ENCODE data around the gene KLF4.

The KLF4 gene

DNA sequence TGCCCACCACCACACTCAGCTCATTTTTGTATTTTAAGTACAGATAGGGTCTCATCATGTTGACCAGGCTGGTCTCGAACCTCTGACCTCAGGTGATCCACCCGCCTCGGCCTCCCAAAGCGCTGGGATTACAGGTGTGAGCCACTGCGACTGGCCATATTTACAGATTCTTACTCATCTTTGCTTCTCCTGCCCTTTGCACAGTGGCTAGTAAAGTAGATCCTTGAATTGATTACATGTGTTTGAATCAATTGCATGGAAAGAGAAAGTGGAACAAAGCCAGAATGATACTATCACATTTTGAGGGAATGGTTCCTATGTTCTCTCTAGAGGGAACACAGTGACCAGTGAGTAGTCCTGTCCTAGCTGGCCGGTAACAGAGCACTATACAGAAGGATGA lies 15.4 kb downstream of the KLF4 start:
- no peak overlapping the region for H3K4me3 Mint-ChIP-seq
- no peak for DNase-seq (ENCODE audit: low spot score in 2 of 2)
- no peaks in the 10 kb centered on the region for H3K4me1 Mint-ChIP-seq
- ATAC-seq: no peak
- H3K9me3 Mint-ChIP-seq: no peaks in the 10 kb centered on the region
- no peak overlapping the region for H3K27ac Mint-ChIP-seq
- H3K36me3 Mint-ChIP-seq: no peaks in the 10 kb centered on the region

DNA sequence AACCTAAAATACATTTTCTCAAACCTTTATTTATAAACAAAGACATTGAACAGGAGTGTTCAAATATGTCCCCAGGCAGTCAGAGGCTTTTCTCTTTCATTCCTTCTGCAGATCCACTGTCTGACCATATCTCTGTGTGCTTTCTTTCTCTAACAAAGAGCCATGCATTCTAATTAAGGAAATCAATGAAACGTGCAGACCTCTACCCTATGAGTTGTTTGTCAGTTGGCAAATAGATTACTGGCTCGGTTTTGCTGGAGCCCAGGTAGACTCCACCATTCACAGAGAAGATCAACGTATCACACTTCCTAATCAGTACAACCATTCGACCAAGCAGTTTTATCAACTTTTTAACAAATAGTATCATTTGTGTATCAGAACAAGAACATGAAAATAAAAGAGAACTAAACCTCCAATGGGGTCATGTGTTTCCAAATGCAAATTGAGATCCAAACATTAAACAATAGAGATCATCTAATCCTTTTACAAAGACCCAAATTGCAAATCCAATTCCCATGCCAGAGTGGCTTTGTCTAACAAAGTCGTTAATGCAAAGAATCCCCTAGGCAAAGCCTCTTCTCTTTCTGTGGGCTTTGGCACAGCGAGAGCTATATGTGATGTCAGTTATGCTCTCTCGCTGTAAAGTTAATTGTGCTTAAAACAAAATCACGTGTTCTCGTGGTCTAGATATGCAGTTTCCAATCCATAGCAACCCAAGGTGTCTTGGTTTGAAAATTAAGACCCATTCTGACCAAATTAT lies 16.8 kb downstream of the KLF4 start:
- H3K27ac Mint-ChIP-seq: no peak overlapping the region
- no peak overlapping the region for H3K4me3 Mint-ChIP-seq
- H3K4me1 Mint-ChIP-seq: no peaks in the 10 kb centered on the region
- ATAC-seq: no peak
- no peaks in the 10 kb centered on the region for H3K9me3 Mint-ChIP-seq
- DNase-seq (ENCODE audit: low spot score in 2 of 2): no peak
- H3K36me3 Mint-ChIP-seq: no peaks in the 10 kb centered on the region

DNA sequence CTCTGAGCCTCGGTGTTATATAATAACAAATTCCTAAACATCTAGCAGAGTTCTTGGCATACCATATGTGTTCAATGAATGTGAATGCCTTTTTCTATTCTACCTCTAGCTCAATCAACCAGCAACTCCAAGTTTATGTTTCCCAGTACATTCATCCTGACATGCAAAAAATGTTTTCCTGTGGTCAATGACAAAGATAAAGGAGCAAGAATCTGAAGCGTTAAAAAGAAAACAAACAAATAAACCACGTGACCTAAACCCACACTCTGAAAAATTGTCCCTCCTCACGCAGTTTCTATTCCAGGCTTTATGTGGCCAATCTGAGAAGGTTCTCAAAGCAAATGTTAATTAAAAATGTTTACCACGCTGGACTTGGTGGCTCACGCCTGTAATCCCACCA lies 18.0 kb downstream of the KLF4 start:
- Mint-ChIP-seq H3K4me3 (no peak overlapping the region), H3K27ac (no peak overlapping the region), H3K4me1 (no peaks in the 10 kb centered on the region), H3K9me3 (no peaks in the 10 kb centered on the region), H3K36me3 (no peaks in the 10 kb centered on the region)
- DNase-seq (ENCODE audit: low spot score in 2 of 2) (no peak), ATAC-seq (no peak)

DNA sequence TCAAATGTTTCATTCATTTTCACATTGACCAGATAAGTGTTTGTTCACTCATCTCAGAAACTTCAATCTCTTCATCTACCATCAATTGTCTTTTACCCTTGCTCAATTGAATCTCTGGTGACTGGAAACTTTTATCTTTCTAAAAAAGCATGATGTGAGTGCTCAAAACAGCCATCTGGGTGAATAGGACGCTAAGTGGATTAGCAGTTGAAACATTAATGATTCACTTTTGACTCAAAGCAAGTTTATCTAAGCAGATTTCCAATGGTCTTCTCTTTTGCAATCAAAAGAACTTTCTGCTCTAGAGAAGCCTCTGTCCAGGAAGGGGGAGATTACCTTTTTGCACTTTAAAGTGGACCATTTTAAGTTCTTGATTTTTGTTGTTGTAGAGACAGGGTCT lies 22.2 kb downstream of the KLF4 start:
- Mint-ChIP-seq H3K9me3 (no peaks in the 10 kb centered on the region), H3K4me1 (no peaks in the 10 kb centered on the region), H3K4me3 (no peak overlapping the region), H3K27ac (no peak overlapping the region), H3K36me3 (no peaks in the 10 kb centered on the region)
- ATAC-seq (no peak), DNase-seq (ENCODE audit: low spot score in 2 of 2) (no peak)

DNA sequence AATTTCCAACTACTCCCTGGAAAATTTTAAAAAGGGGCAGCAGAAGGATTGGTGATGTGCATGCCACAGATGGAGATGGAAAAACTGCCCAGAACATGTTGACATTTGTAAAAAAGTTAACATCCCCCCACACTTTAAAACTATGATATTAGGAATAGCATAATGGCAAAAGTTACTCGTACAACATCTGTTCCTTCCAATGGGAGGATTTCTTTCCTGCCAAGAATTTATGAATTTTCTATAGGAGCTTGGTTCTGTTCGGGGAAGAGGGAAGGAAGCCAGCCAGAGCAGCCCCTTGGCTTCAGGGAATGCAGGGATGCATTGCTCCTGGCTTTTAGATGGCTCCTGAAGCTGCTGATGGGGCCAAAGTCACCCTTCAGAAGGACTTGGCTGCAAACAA lies 22.7 kb downstream of the KLF4 start:
- no peaks in the 10 kb centered on the region for H3K36me3 Mint-ChIP-seq
- H3K4me1 Mint-ChIP-seq: no peaks in the 10 kb centered on the region
- H3K4me3 Mint-ChIP-seq: no peak overlapping the region
- no peaks in the 10 kb centered on the region for H3K9me3 Mint-ChIP-seq
- DNase-seq (ENCODE audit: low spot score in 2 of 2) (no peak), ATAC-seq (no peak)
- H3K27ac Mint-ChIP-seq: no peak overlapping the region

DNA sequence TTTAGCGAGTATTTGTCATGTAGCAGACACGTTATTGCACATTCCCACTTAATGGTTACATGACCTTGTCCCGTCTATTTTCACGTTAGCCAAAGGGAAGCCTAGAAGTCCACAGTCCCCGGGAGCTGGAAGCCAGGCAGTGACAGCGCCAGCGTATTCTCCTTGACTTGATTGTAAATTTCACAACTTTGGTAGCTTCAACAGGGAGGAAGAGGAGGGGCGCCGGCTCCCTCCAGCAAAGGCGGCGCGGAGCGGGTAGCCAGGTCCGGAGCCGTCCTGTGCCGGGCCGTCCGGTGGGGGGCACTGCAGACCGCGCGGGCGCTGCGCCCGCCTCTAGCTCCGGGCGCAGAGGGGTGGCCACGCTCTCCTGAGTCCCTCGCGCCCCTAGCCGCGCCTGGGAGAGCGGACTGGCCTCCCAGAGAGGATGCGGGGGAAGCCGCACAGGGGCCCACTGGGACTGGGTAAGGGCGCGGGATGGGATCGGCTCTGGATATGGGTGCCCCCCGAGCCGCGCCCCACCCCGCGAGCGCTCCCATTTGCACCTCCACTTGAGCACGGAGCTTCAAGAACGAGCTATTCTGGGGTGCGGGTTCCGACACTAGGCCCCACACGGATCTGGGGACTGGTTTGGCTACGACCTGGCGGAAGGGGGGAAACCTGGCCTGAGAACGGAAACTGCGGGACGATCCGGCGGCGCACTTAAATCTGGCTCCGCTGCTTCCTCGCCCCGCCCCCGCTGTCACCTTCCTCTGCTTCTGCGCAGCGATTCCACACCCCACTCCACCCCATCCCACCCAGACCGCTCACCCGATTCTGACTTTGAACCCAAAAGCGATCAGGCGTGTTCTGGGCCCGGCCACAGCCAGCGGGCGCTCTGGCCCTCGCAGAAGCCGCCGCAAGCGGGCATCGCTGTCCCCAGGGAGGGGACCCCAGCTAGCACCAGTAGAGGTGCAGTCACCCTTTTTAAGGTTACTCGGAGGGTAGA lies 23.8 kb downstream of the KLF4 start:
- Mint-ChIP-seq H3K4me3 (no peak overlapping the region), H3K4me1 (no peaks in the 10 kb centered on the region), H3K9me3 (no peaks in the 10 kb centered on the region), H3K36me3 (no peaks in the 10 kb centered on the region), H3K27ac (no peak overlapping the region)
- DNase-seq (ENCODE audit: low spot score in 2 of 2): peak in 1 of 2 donors; percentile 52
- peak; percentile 74 for ATAC-seq

DNA sequence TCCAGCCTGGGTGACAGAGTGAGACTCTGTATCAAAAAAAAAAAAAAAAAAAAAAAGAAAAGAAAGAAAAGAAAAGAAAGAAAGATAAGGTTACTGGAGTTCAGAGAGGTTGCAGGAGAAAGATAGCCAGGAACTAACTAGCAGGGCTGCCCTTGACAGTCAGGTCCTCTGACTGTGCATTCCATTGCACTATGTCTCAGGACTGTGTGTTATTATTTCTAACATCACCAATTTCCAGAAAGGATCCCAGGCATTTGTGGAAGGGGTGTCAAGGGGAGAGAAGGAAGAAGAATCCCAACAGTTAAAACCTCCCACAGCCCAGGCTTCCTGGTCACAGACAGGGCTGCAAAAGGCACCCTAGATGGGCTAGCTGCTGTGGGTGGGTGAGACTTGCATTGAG lies 25.1 kb downstream of the KLF4 start:
- no peaks in the 10 kb centered on the region for H3K9me3 Mint-ChIP-seq
- ATAC-seq (no peak), DNase-seq (ENCODE audit: low spot score in 2 of 2) (no peak)
- H3K27ac Mint-ChIP-seq: no peak overlapping the region
- no peaks in the 10 kb centered on the region for H3K36me3 Mint-ChIP-seq
- no peak overlapping the region for H3K4me3 Mint-ChIP-seq
- H3K4me1 Mint-ChIP-seq: no peaks in the 10 kb centered on the region

DNA sequence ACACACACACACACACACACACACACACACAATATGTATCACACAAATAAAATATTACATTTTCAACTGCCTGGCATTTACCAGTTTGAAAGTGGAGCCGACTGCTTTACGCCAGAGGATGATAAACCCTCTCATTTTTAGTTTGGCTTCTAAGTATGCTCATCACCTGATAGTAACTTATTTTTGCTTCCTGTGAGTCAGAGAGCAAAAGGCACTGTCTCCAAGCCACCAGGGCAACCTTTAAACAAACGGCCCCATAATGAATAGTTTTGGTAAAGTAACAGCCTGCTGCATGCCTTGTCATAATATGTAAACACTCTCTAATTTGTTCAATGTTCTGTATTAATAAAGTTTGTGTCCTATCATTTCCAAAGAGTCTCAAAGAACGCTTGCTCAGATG lies 26.9 kb downstream of the KLF4 start:
- DNase-seq (ENCODE audit: low spot score in 2 of 2) (no peak), ATAC-seq (no peak)
- H3K4me1 Mint-ChIP-seq: no peaks in the 10 kb centered on the region
- no peak overlapping the region for H3K27ac Mint-ChIP-seq
- no peaks in the 10 kb centered on the region for H3K9me3 Mint-ChIP-seq
- H3K4me3 Mint-ChIP-seq: no peak overlapping the region
- no peaks in the 10 kb centered on the region for H3K36me3 Mint-ChIP-seq

DNA sequence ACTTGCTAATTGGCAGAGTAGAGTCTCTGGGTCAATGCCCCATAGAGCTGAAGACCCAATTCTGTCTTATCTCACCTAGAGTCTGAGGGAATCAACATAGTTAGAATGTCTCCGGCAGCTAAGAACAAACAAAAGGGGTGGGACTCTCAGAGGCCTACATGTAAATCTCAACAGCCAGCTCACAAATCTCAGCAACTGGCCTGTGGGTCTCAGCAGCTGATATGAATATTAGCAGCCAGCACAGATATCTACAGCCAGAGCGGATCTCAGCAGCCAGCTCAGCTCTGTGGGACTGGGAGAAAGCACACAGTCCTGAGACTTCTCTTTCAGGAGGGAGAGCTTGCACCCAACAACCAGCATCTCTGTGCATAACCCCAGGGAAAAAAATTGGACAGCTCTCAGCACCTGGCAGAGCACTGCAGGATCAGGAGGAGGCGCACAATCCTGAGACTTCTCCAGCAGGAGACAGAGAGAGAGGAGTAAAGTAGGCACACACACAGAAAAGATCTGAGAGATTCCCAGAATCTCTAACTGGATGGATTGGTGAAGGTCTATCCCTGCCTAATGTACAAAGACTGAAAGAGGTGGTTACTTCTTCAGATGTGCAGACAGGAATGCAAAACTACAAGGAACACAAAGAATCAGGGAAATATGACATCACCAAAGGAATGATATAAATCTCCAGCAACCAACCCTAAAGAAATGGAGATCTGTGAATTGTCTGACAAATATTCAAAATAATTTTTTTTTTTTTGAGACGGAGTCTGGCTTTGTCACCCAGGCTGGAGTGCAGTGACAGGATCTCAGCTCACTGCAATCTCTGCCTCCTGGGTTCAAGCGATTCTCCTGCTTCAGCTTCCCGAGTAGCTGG lies 29.2 kb downstream of the KLF4 start:
- no peaks in the 10 kb centered on the region for H3K9me3 Mint-ChIP-seq
- no peak overlapping the region for H3K4me3 Mint-ChIP-seq
- no peak overlapping the region for H3K27ac Mint-ChIP-seq
- H3K4me1 Mint-ChIP-seq: no peaks in the 10 kb centered on the region
- DNase-seq (ENCODE audit: low spot score in 2 of 2): no peak
- no peak for ATAC-seq
- H3K36me3 Mint-ChIP-seq: no peaks in the 10 kb centered on the region

DNA sequence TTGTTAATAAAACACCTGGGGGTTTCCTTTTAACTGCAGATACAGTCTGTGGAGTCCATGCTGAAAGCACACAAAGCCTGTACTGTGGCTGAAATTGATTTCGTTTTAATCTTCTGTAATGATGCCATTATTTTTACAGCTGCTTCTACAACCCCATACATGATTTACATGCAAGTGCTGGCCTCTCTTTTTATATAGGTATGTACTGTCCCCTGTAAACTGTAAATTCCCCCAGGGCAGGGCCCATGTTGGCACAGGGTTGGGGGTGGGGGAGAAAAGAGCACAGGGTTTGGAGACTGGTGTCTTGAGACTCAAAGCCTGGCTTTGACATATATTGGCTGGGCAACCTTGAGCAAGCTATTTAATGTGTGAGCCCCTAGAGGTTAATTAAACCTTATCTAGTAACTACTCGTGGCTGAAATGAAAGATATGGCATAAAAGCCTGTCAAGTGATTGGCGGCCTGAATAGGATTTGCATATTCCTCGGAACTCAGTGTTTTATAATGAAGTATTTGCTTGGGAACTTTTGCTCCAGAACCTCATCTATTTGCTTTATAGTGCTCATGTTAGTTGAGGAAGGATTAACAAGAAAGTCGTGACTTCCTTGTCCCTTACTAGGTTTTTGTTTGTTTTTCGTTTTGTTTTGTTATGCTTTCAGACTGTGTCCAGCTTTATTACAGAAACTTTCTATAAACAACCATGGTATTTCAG lies 34.0 kb downstream of the KLF4 start:
- H3K36me3 Mint-ChIP-seq: no peaks in the 10 kb centered on the region
- H3K4me3 Mint-ChIP-seq: no peak overlapping the region
- H3K4me1 Mint-ChIP-seq: no peaks in the 10 kb centered on the region
- no peaks in the 10 kb centered on the region for H3K9me3 Mint-ChIP-seq
- no peak for ATAC-seq
- no peak for DNase-seq (ENCODE audit: low spot score in 2 of 2)
- H3K27ac Mint-ChIP-seq: no peak overlapping the region

DNA sequence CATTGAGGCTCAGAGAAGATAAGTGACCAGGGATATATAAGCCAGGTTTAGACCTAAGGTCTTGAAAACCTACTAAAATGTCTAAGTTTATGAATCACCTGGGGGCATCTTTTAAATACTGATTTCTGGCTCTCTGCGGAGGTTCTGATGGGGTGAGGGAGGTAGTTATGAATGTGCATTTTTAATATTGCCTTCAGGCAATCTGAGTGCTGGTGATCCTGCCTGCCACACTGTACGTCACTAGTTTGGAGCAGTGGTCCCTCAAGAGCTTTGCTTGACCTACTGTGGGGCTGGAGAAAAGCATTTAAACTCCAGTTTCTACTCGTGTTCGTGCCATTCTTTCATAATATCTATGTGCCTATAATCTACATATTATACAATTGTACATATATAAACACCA lies 36.1 kb downstream of the KLF4 start:
- H3K36me3 Mint-ChIP-seq: no peaks in the 10 kb centered on the region
- DNase-seq (ENCODE audit: low spot score in 2 of 2) (no peak), ATAC-seq (no peak)
- H3K4me3 Mint-ChIP-seq: no peak overlapping the region
- H3K9me3 Mint-ChIP-seq: no peaks in the 10 kb centered on the region
- no peaks in the 10 kb centered on the region for H3K4me1 Mint-ChIP-seq
- no peak overlapping the region for H3K27ac Mint-ChIP-seq

DNA sequence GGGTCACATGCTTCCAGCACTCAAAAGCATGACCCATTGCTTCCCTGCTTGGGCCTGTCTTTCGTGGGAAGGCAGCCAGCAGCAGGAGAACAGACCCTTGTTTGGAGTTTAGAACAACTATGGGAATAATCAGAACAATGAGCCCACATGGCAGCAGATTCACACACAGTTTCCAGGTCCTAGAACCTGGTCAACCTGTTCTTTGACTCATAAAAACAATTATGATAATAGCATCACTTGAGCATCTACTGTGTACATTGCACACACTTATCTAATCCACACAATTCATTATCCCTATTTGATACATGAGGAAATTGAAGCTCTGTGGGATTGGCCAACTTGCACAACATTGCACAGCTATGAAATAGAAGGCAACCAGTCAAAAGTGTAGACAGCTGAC lies 41.7 kb downstream of the KLF4 start:
- Mint-ChIP-seq H3K4me3 (no peak overlapping the region), H3K27ac (no peak overlapping the region), H3K4me1 (no peaks in the 10 kb centered on the region), H3K9me3 (no peaks in the 10 kb centered on the region), H3K36me3 (no peaks in the 10 kb centered on the region)
- DNase-seq (ENCODE audit: low spot score in 2 of 2) (no peak), ATAC-seq (no peak)

DNA sequence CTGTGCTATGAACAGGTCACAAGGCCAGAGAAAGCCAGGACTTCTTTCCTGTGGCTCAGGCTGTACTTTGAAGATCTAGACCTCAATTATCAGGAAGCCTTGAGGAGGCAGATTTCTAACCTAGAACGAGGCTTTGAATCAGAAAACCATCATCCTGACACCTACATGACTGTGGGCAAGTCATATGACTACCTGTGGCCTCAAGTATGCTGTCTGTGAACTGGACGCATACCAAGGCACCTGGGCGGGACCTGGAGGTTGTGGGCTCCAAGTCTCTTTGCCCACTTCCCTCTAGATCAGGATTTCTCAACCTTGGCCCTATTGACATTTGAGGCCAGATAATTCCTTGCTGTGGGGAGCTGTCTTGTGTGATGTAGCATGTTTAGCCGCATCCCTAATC lies 42.5 kb downstream of the KLF4 start:
- no peaks in the 10 kb centered on the region for H3K4me1 Mint-ChIP-seq
- H3K4me3 Mint-ChIP-seq: no peak overlapping the region
- H3K9me3 Mint-ChIP-seq: no peaks in the 10 kb centered on the region
- no peaks in the 10 kb centered on the region for H3K36me3 Mint-ChIP-seq
- no peak overlapping the region for H3K27ac Mint-ChIP-seq
- no peak for DNase-seq (ENCODE audit: low spot score in 2 of 2)
- no peak for ATAC-seq

DNA sequence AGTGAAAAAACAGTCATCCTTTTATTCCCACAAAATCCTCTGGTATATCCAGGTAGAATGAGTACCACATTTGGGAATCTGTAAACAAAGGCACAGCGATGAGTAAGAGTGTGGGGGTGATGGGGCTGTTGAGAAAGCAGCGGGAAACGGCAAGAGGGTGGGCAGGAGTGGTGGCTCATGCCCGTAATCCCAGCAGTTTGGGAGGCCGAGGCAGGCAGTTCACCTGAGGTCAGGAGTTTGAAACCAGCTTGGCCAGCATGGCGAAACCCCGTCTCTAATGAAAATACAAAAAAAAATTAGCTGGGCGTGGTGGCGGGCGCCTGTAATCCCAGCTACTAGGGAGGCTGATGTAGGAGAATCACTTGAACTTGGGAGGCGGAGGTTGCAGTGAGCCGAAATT lies 43.1 kb downstream of the KLF4 start:
- no peaks in the 10 kb centered on the region for H3K4me1 Mint-ChIP-seq
- ATAC-seq (no peak), DNase-seq (ENCODE audit: low spot score in 2 of 2) (no peak)
- H3K36me3 Mint-ChIP-seq: no peaks in the 10 kb centered on the region
- H3K27ac Mint-ChIP-seq: no peak overlapping the region
- H3K9me3 Mint-ChIP-seq: no peaks in the 10 kb centered on the region
- no peak overlapping the region for H3K4me3 Mint-ChIP-seq

DNA sequence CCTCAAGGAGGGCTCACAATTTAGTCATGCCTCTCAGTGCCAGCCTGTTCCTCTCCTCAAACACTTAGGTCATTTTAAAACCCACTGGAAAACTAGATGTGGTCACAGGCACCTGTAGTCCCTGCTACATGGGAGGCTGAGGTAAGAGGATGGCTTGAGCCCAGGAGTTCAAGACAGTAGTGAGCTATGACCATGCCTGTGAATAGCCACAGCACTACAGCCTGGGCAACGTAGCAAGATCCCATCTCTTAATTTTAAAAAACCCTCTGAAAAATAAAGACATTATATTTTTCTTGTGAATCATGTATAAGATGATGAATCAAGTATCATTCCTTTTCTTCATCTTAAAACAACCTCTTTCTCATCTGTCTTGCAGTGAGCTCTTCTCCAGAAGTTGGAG lies 45.8 kb downstream of the KLF4 start:
- Mint-ChIP-seq H3K36me3 (no peaks in the 10 kb centered on the region), H3K4me3 (no peak overlapping the region), H3K4me1 (no peaks in the 10 kb centered on the region), H3K27ac (no peak overlapping the region), H3K9me3 (no peaks in the 10 kb centered on the region)
- no peak for DNase-seq (ENCODE audit: low spot score in 2 of 2)
- ATAC-seq: no peak
